ENCODE results near the gene ST6GALNAC3.

DNA sequence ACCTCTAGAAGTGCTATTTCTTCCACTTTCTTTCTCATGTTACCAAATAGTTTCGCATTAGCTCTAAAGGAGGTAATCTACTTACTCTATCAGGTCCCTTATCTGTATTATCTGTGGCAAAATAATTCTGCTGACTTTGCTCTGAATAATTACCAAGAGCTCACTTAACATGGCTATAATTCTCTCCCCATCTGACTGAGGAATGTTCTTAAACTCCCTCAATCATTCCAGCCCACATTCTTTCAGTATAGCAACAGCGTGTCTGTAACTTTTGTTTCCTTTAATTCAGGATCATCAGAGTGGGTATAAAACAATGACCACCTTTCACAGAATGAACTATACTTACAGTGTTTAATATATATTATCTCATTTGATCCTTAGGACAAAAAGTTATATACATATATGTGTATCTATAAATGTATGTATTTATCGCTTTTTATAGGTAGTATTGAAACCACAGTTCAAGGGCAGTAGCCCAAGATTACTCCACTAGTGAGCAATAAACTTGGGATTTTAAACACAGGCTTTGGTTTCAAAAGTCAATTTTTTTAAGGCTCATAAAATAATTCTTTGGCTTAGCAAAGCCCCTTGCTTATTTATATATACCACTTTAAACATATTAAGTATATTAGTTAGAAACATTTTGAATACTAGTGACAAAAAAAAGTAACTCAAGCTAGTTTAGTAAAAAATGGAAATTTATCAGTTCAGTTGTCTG lies 36.1 kb upstream of the ST6GALNAC3 start:
- TF ChIP-seq CTCF (IDR thresholded peaks at IDR 0.05) (no peak), ZFX (IDR thresholded peaks at IDR 0.05; ENCODE audit: borderline replicate concordance) (no peak)

All from 22Rv1 (cell line).